NT2/D1 (cell line): Measurements from ENCODE around the gene ZSWIM4.

Experiments used
- YY1 ChIP-seq: IDR thresholded peaks from 2 replicates; pipeline ENCODE4 v1.6.1; 2011; ENCODE audit not compliant: insufficient read length, insufficient read depth
- ZNF274 ChIP-seq: IDR thresholded peaks from 2 replicates; pipeline ENCODE4 v1.6.1; 2011; ENCODE audit warnings: mild to moderate bottlenecking, low read depth, low read length

- no peak for TF ChIP-seq YY1
- TF ChIP-seq ZNF274 = no peak
Observed at GRCh38 chr19:13797870-13798269, 2.6 kb downstream of the ZSWIM4 start.
